Esophagus muscularis mucosa (tissue), 4 donors: Measurements from ENCODE around the gene TRIM56. TPM values are rescaled to one million over a fixed set of nuclear protein-coding genes. Genes with fewer than 3 reads are reported as not detected.
"Not testable (repeated sequence)": the region's sequence is repeated elsewhere in the genome, so short reads cannot be mapped to it uniquely, and the experiment has no call there.

Experiments used
- DNase-seq: peaks from one replicate; pipeline ENCODE4 v3.0.0-alpha.2; 2017; ENCODE audit errors: extremely low spot score
- H3K27ac ChIP-seq, 4 donors: fragments of 200-600 bp; sonication (generic); replicated peaks in 1 of 4; 1 replicate in 3 of 4; 2 replicates in 1 of 4; pipeline ENCODE4 v1.5.1; 2016 to 2019; ENCODE audit warnings: mild to moderate bottlenecking in 1 of 4
- H3K27me3 ChIP-seq, 4 donors: fragments of 200-600 bp; sonication (generic); one replicate each; pipeline versions ENCODE4 v1.5.1 to v1.6.0; 2016 to 2019
- H3K36me3 ChIP-seq, 4 donors: fragments of 200-600 bp; sonication (generic); one replicate each; pipeline ENCODE4 v1.5.1; 2016 to 2019
- H3K4me1 ChIP-seq, 4 donors: fragments of 200-600 bp; sonication (generic); one replicate each; pipeline ENCODE4 v1.5.1; 2016 to 2019
- H3K4me3 ChIP-seq, 4 donors: fragments of 200-600 bp; sonication (generic); 1 replicate in 2 of 4; 2 replicates in 2 of 4; pipeline ENCODE4 v1.5.1; 2016 to 2019; ENCODE audit warnings: mild to moderate bottlenecking in 4 of 4, moderate library complexity in 1 of 4
- H3K9me3 ChIP-seq, 4 donors: fragments of 200-600 bp; sonication (generic); 1 replicate in 3 of 4; 2 replicates in 1 of 4; pipeline ENCODE4 v1.5.1; 2016 to 2019
- EP300 ChIP-seq: sonication (generic); formaldehyde crosslinking; IDR thresholded peaks from one replicate; pipeline ENCODE4 v1.6.1; 2017; ENCODE audit warnings: antibody characterized with exemption
- POLR2A ChIP-seq: fragments of 450-650 bp; IDR thresholded peaks from one replicate; pipeline ENCODE4 v1.6.1; 2017; ENCODE audit warnings: antibody characterized with exemption, moderate library complexity, mild to moderate bottlenecking, low read depth
- POLR2AphosphoS5 ChIP-seq, 2 donors: sonication (generic); formaldehyde crosslinking; IDR thresholded peaks; one replicate each; pipeline ENCODE4 v1.6.1; 2017; ENCODE audit warnings: antibody characterized with exemption in 2 of 2
- WGBS: methylation state at CpG from one replicate; pipeline ENCODE4 v1.1.5; 2018; 5-methylcytosine and 5-hydroxymethylcytosine counted together
- intact Hi-C: fragments of 100-400 bp; cut with DNase I; formaldehyde crosslinking; loops from one replicate; pipeline ENCODE4 v1.15.1; 2023
- total RNA-seq, 4 donors: library from RNA; depleted of rRNA; stranded (reverse); fragments of >200 nt; gene quantifications; one replicate each; pipeline versions ENCODE4 v1.1.0 to v1.2.1, GENCODE V29; 2016
- TF ChIP-seq, protein P1 (sequence below), 3 experiments: fragments of 200-600 bp in 2 of 3; fragments of 450-650 bp in 1 of 3; sonication (generic) in 2 of 3; IDR thresholded peaks; one replicate each; pipeline ENCODE4 v1.5.1; 2017 to 2019; ENCODE audit warnings: antibody characterized with exemption in 3 of 3, mild to moderate bottlenecking in 2 of 3, moderate library complexity in 1 of 3

Gene TRIM56
- total RNA-seq, 4 donors from 2014 or later, result 16.2 to 25.1 (median 22.9) TPM

DNA sequence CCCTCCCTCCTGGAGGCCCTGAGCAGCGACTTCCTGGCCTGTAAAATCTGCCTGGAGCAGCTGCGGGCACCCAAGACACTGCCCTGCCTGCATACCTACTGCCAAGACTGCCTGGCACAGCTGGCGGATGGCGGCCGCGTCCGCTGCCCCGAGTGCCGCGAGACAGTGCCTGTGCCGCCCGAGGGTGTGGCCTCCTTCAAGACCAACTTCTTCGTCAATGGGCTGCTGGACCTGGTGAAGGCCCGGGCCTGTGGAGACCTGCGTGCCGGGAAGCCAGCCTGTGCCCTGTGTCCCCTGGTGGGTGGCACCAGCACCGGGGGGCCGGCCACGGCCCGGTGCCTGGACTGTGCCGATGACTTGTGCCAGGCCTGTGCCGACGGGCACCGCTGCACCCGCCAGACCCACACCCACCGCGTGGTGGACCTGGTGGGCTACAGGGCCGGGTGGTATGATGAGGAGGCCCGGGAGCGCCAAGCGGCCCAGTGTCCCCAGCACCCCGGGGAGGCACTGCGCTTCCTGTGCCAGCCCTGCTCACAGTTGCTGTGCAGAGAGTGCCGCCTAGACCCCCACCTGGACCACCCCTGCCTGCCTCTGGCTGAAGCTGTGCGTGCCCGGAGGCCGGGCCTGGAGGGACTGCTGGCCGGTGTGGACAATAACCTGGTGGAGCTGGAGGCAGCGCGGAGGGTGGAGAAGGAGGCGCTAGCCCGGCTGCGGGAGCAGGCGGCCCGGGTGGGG lies 2.2 kb downstream of the TRIM56 start:
- peaks cover 28 to 54% (median 49%) of the 10 kb centered on the region in 4 donors for H3K4me1 ChIP-seq
- intact Hi-C loops, result no loop called here
- peaks cover 28 to 48% (median 42%) of the 10 kb centered on the region in 4 donors for H3K36me3 ChIP-seq
- 88% methylated on average over 32 of the region's 45 CpGs for WGBS
- no peak overlapping the region for H3K27ac ChIP-seq
- H3K9me3 ChIP-seq, result no peaks in the 10 kb centered on the region
- H3K4me3 ChIP-seq, result no peak overlapping the region
- no peak for DNase-seq
- no peaks in the 10 kb centered on the region for H3K27me3 ChIP-seq
- TF ChIP-seq EP300 (no peak), POLR2A (no peak), POLR2AphosphoS5 (IDR thresholded peaks at IDR 0.05) (no peak)
- TF ChIP-seq, protein P1, sequence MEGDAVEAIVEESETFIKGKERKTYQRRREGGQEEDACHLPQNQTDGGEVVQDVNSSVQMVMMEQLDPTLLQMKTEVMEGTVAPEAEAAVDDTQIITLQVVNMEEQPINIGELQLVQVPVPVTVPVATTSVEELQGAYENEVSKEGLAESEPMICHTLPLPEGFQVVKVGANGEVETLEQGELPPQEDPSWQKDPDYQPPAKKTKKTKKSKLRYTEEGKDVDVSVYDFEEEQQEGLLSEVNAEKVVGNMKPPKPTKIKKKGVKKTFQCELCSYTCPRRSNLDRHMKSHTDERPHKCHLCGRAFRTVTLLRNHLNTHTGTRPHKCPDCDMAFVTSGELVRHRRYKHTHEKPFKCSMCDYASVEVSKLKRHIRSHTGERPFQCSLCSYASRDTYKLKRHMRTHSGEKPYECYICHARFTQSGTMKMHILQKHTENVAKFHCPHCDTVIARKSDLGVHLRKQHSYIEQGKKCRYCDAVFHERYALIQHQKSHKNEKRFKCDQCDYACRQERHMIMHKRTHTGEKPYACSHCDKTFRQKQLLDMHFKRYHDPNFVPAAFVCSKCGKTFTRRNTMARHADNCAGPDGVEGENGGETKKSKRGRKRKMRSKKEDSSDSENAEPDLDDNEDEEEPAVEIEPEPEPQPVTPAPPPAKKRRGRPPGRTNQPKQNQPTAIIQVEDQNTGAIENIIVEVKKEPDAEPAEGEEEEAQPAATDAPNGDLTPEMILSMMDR (IDR thresholded peaks at IDR 0.05), result no peak

GRCh38 chr7:101088069-101088425 lies 2.8 kb downstream of the TRIM56 start:
- Histone ChIP-seq H3K36me3 (peaks cover 28 to 48% (median 42%) of the 10 kb centered on the region in 4 donors), H3K4me3 (no peak overlapping the region), H3K4me1 (peaks cover 28 to 54% (median 49%) of the 10 kb centered on the region in 4 donors), H3K27ac (no peak overlapping the region), H3K9me3 (no peaks in the 10 kb centered on the region), H3K27me3 (no peaks in the 10 kb centered on the region)
- TF ChIP-seq EP300 (no peak), POLR2A (no peak), POLR2AphosphoS5 (IDR thresholded peaks at IDR 0.05) (no peak)
- TF ChIP-seq, protein P1 (IDR thresholded peaks at IDR 0.05), result no peak
- WGBS, result 87% methylated on average over 14 of the region's 21 CpGs
- intact Hi-C loops, result no loop called here
- no peak for DNase-seq

DNA sequence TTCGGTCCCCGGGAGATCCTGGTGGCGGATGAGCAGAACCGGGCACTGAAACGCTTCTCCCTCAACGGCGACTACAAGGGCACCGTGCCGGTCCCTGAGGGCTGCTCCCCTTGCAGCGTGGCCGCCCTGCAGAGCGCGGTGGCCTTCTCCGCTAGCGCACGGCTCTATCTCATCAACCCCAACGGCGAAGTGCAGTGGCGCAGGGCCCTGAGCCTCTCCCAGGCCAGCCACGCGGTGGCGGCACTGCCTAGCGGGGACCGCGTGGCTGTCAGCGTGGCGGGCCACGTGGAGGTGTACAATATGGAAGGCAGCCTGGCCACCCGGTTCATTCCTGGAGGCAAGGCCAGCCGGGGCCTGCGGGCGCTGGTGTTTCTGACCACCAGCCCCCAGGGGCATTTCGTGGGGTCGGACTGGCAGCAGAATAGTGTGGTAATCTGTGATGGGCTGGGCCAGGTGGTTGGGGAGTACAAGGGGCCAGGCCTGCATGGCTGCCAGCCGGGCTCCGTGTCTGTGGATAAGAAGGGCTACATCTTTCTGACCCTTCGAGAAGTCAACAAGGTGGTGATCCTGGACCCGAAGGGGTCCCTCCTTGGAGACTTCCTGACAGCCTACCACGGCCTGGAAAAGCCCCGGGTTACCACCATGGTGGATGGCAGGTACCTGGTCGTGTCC lies 3.7 kb downstream of the TRIM56 start:
- intact Hi-C loops, result no loop called here
- H3K4me1 ChIP-seq, result peaks cover 31 to 54% (median 52%) of the 10 kb centered on the region in 4 donors
- TF ChIP-seq EP300, result no peak
- TF ChIP-seq, protein P1 (IDR thresholded peaks at IDR 0.05), result no peak
- no peak for TF ChIP-seq POLR2AphosphoS5 (IDR thresholded peaks at IDR 0.05)
- TF ChIP-seq POLR2A, result no peak
- H3K27ac ChIP-seq, result no peak overlapping the region
- no peak overlapping the region for H3K4me3 ChIP-seq
- 95% methylated on average over 14 of the region's 41 CpGs for WGBS
- H3K36me3 ChIP-seq, result peaks cover 28 to 48% (median 42%) of the 10 kb centered on the region in 4 donors
- no peaks in the 10 kb centered on the region for H3K27me3 ChIP-seq
- no peaks in the 10 kb centered on the region for H3K9me3 ChIP-seq
- no peak for DNase-seq

- Histone ChIP-seq H3K36me3 (peaks cover 28 to 48% (median 42%) of the 10 kb centered on the region in 4 donors), H3K4me3 (no peak overlapping the region), H3K27ac (no peak overlapping the region), H3K9me3 (no peaks in the 10 kb centered on the region), H3K27me3 (no peaks in the 10 kb centered on the region), H3K4me1 (peaks cover 28 to 60% (median 54%) of the 10 kb centered on the region in 4 donors)
- WGBS, result 92% methylated on average over 8 of the region's 9 CpGs
- TF ChIP-seq, protein P1 (IDR thresholded peaks at IDR 0.05), result no peak
- no peak for TF ChIP-seq POLR2AphosphoS5 (IDR thresholded peaks at IDR 0.05)
- TF ChIP-seq EP300, result no peak
- no peak for DNase-seq
- intact Hi-C loops, result no loop called here
Observed at GRCh38 chr7:101089876-101090275, 4.6 kb downstream of the TRIM56 start.

DNA sequence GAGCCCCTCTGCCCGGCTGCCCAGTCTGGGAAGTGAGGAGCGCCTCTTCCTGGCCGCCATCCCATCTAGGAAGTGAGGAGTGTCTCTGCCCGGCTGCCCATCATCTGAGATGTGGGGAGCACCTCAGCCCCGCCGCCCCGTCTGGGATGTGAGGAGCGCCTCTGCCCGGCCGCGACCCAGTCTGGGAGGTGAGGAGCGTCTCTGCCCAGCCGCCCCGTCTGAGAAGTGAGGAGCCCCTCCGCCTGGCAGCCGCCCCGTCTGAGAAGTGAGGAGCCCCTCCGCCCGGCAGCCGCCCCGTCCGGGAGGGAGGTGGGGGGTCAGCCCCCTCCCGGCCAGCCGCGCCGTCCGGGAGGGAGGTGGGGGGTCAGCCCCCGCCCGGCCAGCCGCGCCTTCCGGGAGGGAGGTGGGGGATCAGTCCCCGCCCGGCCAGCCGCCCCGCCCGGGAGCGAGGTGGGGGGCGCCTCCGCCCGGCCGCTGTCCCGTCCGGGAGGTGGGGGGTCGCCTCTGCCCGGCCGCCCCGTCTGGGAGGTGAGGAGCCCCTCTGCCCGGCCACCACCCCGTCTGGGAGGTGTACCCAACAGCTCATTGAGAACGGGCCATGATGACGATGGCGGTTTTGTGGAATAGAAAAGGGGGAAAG lies 7.1 kb downstream of the TRIM56 start:
- WGBS, result 88% methylated on average over 18 of the region's 53 CpGs
- intact Hi-C loops, H3K27me3 ChIP-seq, DNase-seq, H3K4me3 ChIP-seq, H3K27ac ChIP-seq, H3K9me3 ChIP-seq: not testable (repeated sequence)
- H3K4me1 ChIP-seq, result peaks cover 10 to 44% (median 37%) of the 10 kb centered on the region in 4 donors
- H3K36me3 ChIP-seq, result peaks cover 26 to 42% (median 37%) of the 10 kb centered on the region in 4 donors
